GM21723 (cell line): Measurements from ENCODE around the gene GMEB2.
"Not testable (repeated sequence)": the region's sequence is repeated elsewhere in the genome, so short reads cannot be mapped to it uniquely, and the experiment has no call there.

Experiments used
- ATAC-seq: cut with Tn5 transposase; IDR thresholded peaks from one replicate; pipeline ENCODE4 v1.9.1; 2021; ENCODE audit warnings: mild to moderate bottlenecking, moderate library complexity; ENCODE audit not compliant: unreplicated experiment

Gene GMEB2

GRCh38 chr20:63573647-63574131 is 53.2 kb downstream of the GMEB2 start:
- ATAC-seq: peak; percentile 22

- peak; percentile 25 for ATAC-seq
Observed at GRCh38 chr20:63572788-63573646, 53.9 kb downstream of the GMEB2 start.

GRCh38 chr20:63572071-63572787 is 54.7 kb downstream of the GMEB2 start:
- ATAC-seq: no peak

- ATAC-seq: not testable (repeated sequence)
Observed at GRCh38 chr20:63571087-63571478, 55.8 kb downstream of the GMEB2 start.

- ATAC-seq: no peak
Observed at GRCh38 chr20:63570281-63571086, 56.4 kb downstream of the GMEB2 start.

- no peak for ATAC-seq
Observed at GRCh38 chr20:63568986-63569949, 57.6 kb downstream of the GMEB2 start.

GRCh38 chr20:63568170-63568981 is 58.5 kb downstream of the GMEB2 start:
- peak; percentile 5 for ATAC-seq

GRCh38 chr20:63567386-63568169 is 59.3 kb downstream of the GMEB2 start:
- peak; percentile 72 for ATAC-seq

- ATAC-seq: peak; percentile 6
Observed at GRCh38 chr20:63567136-63567385, 59.8 kb downstream of the GMEB2 start.

GRCh38 chr20:63566395-63567135 is 60.3 kb downstream of the GMEB2 start:
- no peak for ATAC-seq

- ATAC-seq: no peak
Observed at GRCh38 chr20:63565699-63566335, 61.1 kb downstream of the GMEB2 start.

- ATAC-seq: no peak
Observed at GRCh38 chr20:63565021-63565698, 61.7 kb downstream of the GMEB2 start.

GRCh38 chr20:63564036-63564810 is 62.7 kb downstream of the GMEB2 start:
- no peak for ATAC-seq

GRCh38 chr20:63563225-63563935 is 63.5 kb downstream of the GMEB2 start:
- no peak for ATAC-seq

GRCh38 chr20:63562461-63563224 is 64.3 kb downstream of the GMEB2 start:
- ATAC-seq: no peak
